Vagina (tissue), 2 donors: ENCODE measurements around the gene TNFSF4. TPM values are rescaled to one million over a fixed set of nuclear protein-coding genes. Genes with fewer than 3 reads are reported as not detected.

ENCODE experiments used
- DNase-seq, 2 donors: peaks; one replicate each; pipeline ENCODE4 v3.0.0-alpha.2; 2017; ENCODE audit errors: extremely low spot score in 2 of 2
- H3K27ac ChIP-seq: fragments of 200-600 bp; sonication (generic); one replicate; pipeline ENCODE4 v1.5.1; 2019
- H3K27me3 ChIP-seq: fragments of 200-600 bp; sonication (generic); one replicate; pipeline ENCODE4 v1.5.1; 2019
- H3K36me3 ChIP-seq, 2 donors: fragments of 200-600 bp; sonication (generic); one replicate each; pipeline ENCODE4 v1.5.1; 2017 to 2019
- H3K4me1 ChIP-seq: fragments of 200-600 bp; sonication (generic); one replicate; pipeline ENCODE4 v1.5.1; 2019
- H3K4me3 ChIP-seq, 2 donors: fragments of 200-600 bp; sonication (generic); 1 replicate in 1 of 2; 2 replicates in 1 of 2; pipeline ENCODE4 v1.5.1; 2016 to 2019
- H3K9me3 ChIP-seq: fragments of 200-600 bp; sonication (generic); one replicate; pipeline ENCODE4 v1.5.1; 2019
- CTCF ChIP-seq, 3 experiments: fragments of 450-650 bp in 2 of 3; fragments of 200-600 bp in 1 of 3; sonication (generic) in 1 of 3; IDR thresholded peaks; one replicate each; pipeline ENCODE4 v1.5.1; 2017 to 2019; ENCODE audit warnings: antibody characterized with exemption in 3 of 3, mild to moderate bottlenecking in 2 of 3, moderate library complexity in 2 of 3
- POLR2A ChIP-seq, 2 donors: fragments of 450-650 bp; IDR thresholded peaks; one replicate each; pipeline ENCODE4 v1.6.1; 2017; ENCODE audit warnings: antibody characterized with exemption in 2 of 2, mild to moderate bottlenecking in 2 of 2, moderate library complexity in 2 of 2
- POLR2AphosphoS5 ChIP-seq, 2 donors: sonication (generic); formaldehyde crosslinking; IDR thresholded peaks; one replicate each; pipeline ENCODE4 v1.9.0; 2017; ENCODE audit warnings: antibody characterized with exemption in 2 of 2, mild to moderate bottlenecking in 2 of 2, low read depth in 1 of 2; ENCODE audit not compliant: insufficient read depth in 1 of 2
- intact Hi-C: fragments of 100-400 bp; cut with DNase I; formaldehyde crosslinking; loops from one replicate; pipeline ENCODE4 v1.15.1; 2023
- total RNA-seq: library from RNA; depleted of rRNA; stranded (reverse); fragments of >200 nt; gene quantifications from one replicate; pipeline ENCODE4 v1.2.3, GENCODE V29; 2016

The TNFSF4 gene
- total RNA-seq, 1 donor from 2014 or later = 0.74 TPM

- DNase-seq = no peak
- Histone ChIP-seq H3K36me3 (no peaks in the 10 kb centered on the region), H3K4me1 (no peaks in the 10 kb centered on the region), H3K4me3 (no peak overlapping the region), H3K27ac (no peak overlapping the region), H3K9me3 (peaks cover 4% of the 10 kb centered on the region), H3K27me3 (no peaks in the 10 kb centered on the region)
- intact Hi-C loops = no loop called here
- no peak for TF ChIP-seq POLR2AphosphoS5 (IDR thresholded peaks at IDR 0.05; ENCODE audit: insufficient read depth in 1 of 2, low read depth in 1 of 2)
- TF ChIP-seq POLR2A (IDR thresholded peaks at IDR 0.05) = no peak
- TF ChIP-seq CTCF (IDR thresholded peaks at IDR 0.05) = no peak
Measured at GRCh38 chr1:173168941-173169340, 38.2 kb downstream of the TNFSF4 start.

- no peak overlapping the region for H3K4me3 ChIP-seq
- DNase-seq = no peak
- H3K4me1 ChIP-seq = no peaks in the 10 kb centered on the region
- no peak overlapping the region for H3K27ac ChIP-seq
- intact Hi-C loops = no loop called here
- H3K9me3 ChIP-seq = no peaks in the 10 kb centered on the region
- no peaks in the 10 kb centered on the region for H3K27me3 ChIP-seq
- TF ChIP-seq CTCF (IDR thresholded peaks at IDR 0.05) = no peak
- TF ChIP-seq POLR2AphosphoS5 (IDR thresholded peaks at IDR 0.05; ENCODE audit: insufficient read depth in 1 of 2, low read depth in 1 of 2) = no peak
- TF ChIP-seq POLR2A (IDR thresholded peaks at IDR 0.05) = no peak
- H3K36me3 ChIP-seq = no peaks in the 10 kb centered on the region
Measured at GRCh38 chr1:173164686-173165085, 42.4 kb downstream of the TNFSF4 start.

GRCh38 chr1:173164178-173164577, 43.0 kb downstream of the TNFSF4 start:
- no peak overlapping the region for H3K27ac ChIP-seq

DNA sequence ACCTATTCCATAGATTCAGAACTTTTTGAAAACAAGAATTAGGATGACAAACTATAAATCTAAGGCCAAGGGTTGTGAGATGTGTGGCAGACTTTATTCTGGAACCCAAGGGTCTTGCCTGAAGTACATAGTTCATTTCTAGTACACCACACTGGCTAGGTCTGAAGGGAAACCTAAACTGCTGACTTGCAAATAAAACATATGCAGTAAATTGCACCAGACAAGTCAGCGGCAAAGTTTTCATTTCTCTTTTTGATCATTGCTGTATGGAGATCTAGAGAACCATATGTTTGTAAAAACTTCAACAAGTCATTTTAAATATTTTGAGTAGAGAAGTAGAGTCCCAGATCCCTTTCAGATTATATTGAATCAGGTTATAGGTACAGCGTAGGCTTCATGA, 43.9 kb downstream of the TNFSF4 start:
- Histone ChIP-seq H3K9me3 (no peaks in the 10 kb centered on the region), H3K27ac (no peak overlapping the region), H3K36me3 (no peaks in the 10 kb centered on the region), H3K27me3 (no peaks in the 10 kb centered on the region), H3K4me3 (no peak overlapping the region), H3K4me1 (no peaks in the 10 kb centered on the region)
- DNase-seq = no peak
- intact Hi-C loops = no loop called here
- TF ChIP-seq POLR2AphosphoS5 (IDR thresholded peaks at IDR 0.05; ENCODE audit: insufficient read depth in 1 of 2, low read depth in 1 of 2) (no peak), CTCF (IDR thresholded peaks at IDR 0.05) (no peak), POLR2A (IDR thresholded peaks at IDR 0.05) (no peak)

More at GRCh38 chr1:173164178-173164577, 43.0 kb downstream of the TNFSF4 start:
- H3K27me3 ChIP-seq = no peaks in the 10 kb centered on the region
- H3K4me3 ChIP-seq = no peak overlapping the region
- H3K36me3 ChIP-seq = no peaks in the 10 kb centered on the region
- TF ChIP-seq POLR2A (IDR thresholded peaks at IDR 0.05) (no peak), CTCF (IDR thresholded peaks at IDR 0.05) (no peak), POLR2AphosphoS5 (IDR thresholded peaks at IDR 0.05; ENCODE audit: insufficient read depth in 1 of 2, low read depth in 1 of 2) (no peak)
- H3K4me1 ChIP-seq = no peaks in the 10 kb centered on the region
- no peak for DNase-seq
- intact Hi-C loops = no loop called here
- H3K9me3 ChIP-seq = no peaks in the 10 kb centered on the region

DNA sequence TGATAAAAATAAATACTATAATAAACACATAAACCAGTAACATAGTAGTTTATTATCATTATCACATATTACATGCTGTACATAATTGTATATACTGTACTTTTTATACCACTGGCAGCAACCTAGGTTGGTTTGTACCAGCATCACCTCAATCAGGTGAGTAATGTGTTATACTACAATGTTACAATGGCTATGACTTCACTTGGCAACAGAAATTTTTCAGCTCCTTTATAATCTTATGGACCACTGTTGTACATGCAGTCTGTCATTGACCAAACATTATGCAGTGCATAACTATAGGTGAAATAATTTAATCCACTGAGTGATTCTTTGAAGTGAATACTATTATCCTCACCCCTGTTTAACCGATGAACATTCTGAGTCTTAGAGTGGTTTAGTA, 44.5 kb downstream of the TNFSF4 start:
- no peak overlapping the region for H3K27ac ChIP-seq
- DNase-seq = no peak
- intact Hi-C loops = no loop called here
- H3K36me3 ChIP-seq = no peaks in the 10 kb centered on the region
- H3K9me3 ChIP-seq = no peaks in the 10 kb centered on the region
- no peaks in the 10 kb centered on the region for H3K27me3 ChIP-seq
- H3K4me1 ChIP-seq = no peaks in the 10 kb centered on the region
- TF ChIP-seq POLR2A (IDR thresholded peaks at IDR 0.05) (no peak), POLR2AphosphoS5 (IDR thresholded peaks at IDR 0.05; ENCODE audit: insufficient read depth in 1 of 2, low read depth in 1 of 2) (no peak), CTCF (IDR thresholded peaks at IDR 0.05) (no peak)
- H3K4me3 ChIP-seq = no peak overlapping the region
